Activated CD8-positive, alpha-beta memory T cell treated with anti-CD3 and anti-CD28 coated beads, Interleukin-2, amount 50 U/mL, for 48 hours (primary cell): ENCODE data around the gene RPL28.

Source experiments
- DNase-seq: peaks from one replicate; pipeline ENCODE4 v3.0.0-alpha.2; 2020

The RPL28 gene

GRCh38 chr19:55373993-55374757, 11.6 kb upstream of the RPL28 start:
- no peak for DNase-seq

GRCh38 chr19:55376241-55376933, 9.3 kb upstream of the RPL28 start, which contains the start of gene TMEM190:
TMEM190 (plus strand) TSS chr19:55376826; CDS start chr19:55376854, 28 bp downstream.
- no peak for DNase-seq

GRCh38 chr19:55377356-55378131, 8.2 kb upstream of the RPL28 start:
- DNase-seq, result no peak

GRCh38 chr19:55379174-55379573, 6.6 kb upstream of the RPL28 start:
- no peak for DNase-seq

GRCh38 chr19:55382013-55382412, 3.7 kb upstream of the RPL28 start:
- no peak for DNase-seq

GRCh38 chr19:55382522-55383054, 3.1 kb upstream of the RPL28 start:
- DNase-seq, result no peak

- peak; percentile 82 for DNase-seq
Measured at GRCh38 chr19:55383279-55384130, 2.2 kb upstream of the RPL28 start.

GRCh38 chr19:55384131-55384919, 1.4 kb upstream of the RPL28 start, which contains the start of gene TMEM238:
TMEM238 (minus strand) TSS chr19:55384292; CDS start chr19:55384259, 33 bp downstream.
- DNase-seq, result peak; percentile 72

- peak; percentile 92 for DNase-seq
Measured at GRCh38 chr19:55384920-55385723, 610 bp upstream of the RPL28 start.

GRCh38 chr19:55386493-55386971, 800 bp downstream of the RPL28 start:
- DNase-seq, result no peak

GRCh38 chr19:55387736-55388497, 2.2 kb downstream of the RPL28 start:
- no peak for DNase-seq

GRCh38 chr19:55389386-55390317, 3.9 kb downstream of the RPL28 start:
- no peak for DNase-seq

- no peak for DNase-seq
Measured at GRCh38 chr19:55390461-55390880, 4.7 kb downstream of the RPL28 start.

- DNase-seq, result no peak
Measured at GRCh38 chr19:55391191-55391670, 5.5 kb downstream of the RPL28 start.

- DNase-seq, result no peak
Measured at GRCh38 chr19:55391702-55392615, 6.2 kb downstream of the RPL28 start.

GRCh38 chr19:55392820-55393761, 7.4 kb downstream of the RPL28 start:
- no peak for DNase-seq
